CD14-positive monocyte (primary cell): ENCODE data around the gene LFNG. TPM values are rescaled to one million over a fixed set of nuclear protein-coding genes. Genes with fewer than 3 reads are reported as not detected.

ENCODE experiments used
- DNase-seq, 3 donors: peaks; one replicate each; pipeline ENCODE4 v3.0.0-alpha.2; 2011 to 2022
- H2AFZ ChIP-seq: 2 replicates; pipeline ENCODE4 v1.6.0; 2012; ENCODE audit warnings: mild to moderate bottlenecking, low read depth, low read length, inconsistent platforms; ENCODE audit not compliant: insufficient read depth, poor library complexity, severe bottlenecking
- H3K27ac ChIP-seq, 2 donors: 1 replicate in 1 of 2; 2 replicates in 1 of 2; pipeline ENCODE4 v1.5.1; 2012 to 2013; ENCODE audit warnings: low read length in 2 of 2, control low read depth in 1 of 2, inconsistent platforms in 1 of 2, low read depth in 1 of 2, mild to moderate bottlenecking in 1 of 2
- H3K27me3 ChIP-seq, 2 donors: one replicate each; pipeline versions ENCODE4 v1.6.0 to v1.6.1; 2011 to 2013; ENCODE audit warnings: low read length in 2 of 2; ENCODE audit not compliant: control insufficient read depth in 2 of 2, insufficient read depth in 2 of 2
- H3K36me3 ChIP-seq, 2 donors: replicated peaks in 1 of 2; 1 replicate in 1 of 2; 2 replicates in 1 of 2; pipeline versions ENCODE4 v1.5.1 to v1.6.1; 2012 to 2013; ENCODE audit warnings: low read length in 2 of 2, control low read depth in 1 of 2, inconsistent platforms in 1 of 2, mild to moderate bottlenecking in 1 of 2; ENCODE audit not compliant: insufficient read depth in 2 of 2, control insufficient read depth in 1 of 2
- H3K4me1 ChIP-seq, 2 donors: 1 replicate in 1 of 2; 2 replicates in 1 of 2; pipeline versions ENCODE4 v1.5.1 to v1.6.1; 2012 to 2013; ENCODE audit warnings: low read length in 2 of 2, control low read depth in 1 of 2, inconsistent platforms in 1 of 2, mild to moderate bottlenecking in 1 of 2, moderate library complexity in 1 of 2; ENCODE audit not compliant: insufficient read depth in 2 of 2, control insufficient read depth in 1 of 2
- H3K4me2 ChIP-seq: replicated peaks from 2 replicates; pipeline ENCODE3; 2012; ENCODE audit warnings: low read length, moderate library complexity, mild to moderate bottlenecking; ENCODE audit not compliant: poor library complexity, severe bottlenecking; ENCODE audit errors: extremely low read depth
- H3K4me3 ChIP-seq, 3 experiments: fragments of 200-600 bp in 1 of 3; sonication (generic) in 1 of 3; replicated peaks in 1 of 3; 1 replicate in 2 of 3; 2 replicates in 1 of 3; pipeline ENCODE4 v1.5.1; 2011 to 2013; ENCODE audit warnings: low read length in 3 of 3, mild to moderate bottlenecking in 3 of 3, control low read depth in 2 of 3, low read depth in 2 of 3, inconsistent platforms in 1 of 3, moderate library complexity in 1 of 3
- H3K79me2 ChIP-seq: 2 replicates; pipeline ENCODE4 v1.6.0; 2012; ENCODE audit warnings: mild to moderate bottlenecking, control low read depth, inconsistent platforms, low read length, moderate library complexity; ENCODE audit not compliant: insufficient read depth
- H3K9ac ChIP-seq: 2 replicates; pipeline ENCODE4 v1.6.0; 2017; ENCODE audit warnings: low read length, mild to moderate bottlenecking; ENCODE audit not compliant: insufficient read depth, poor library complexity, severe bottlenecking
- H3K9me3 ChIP-seq, 2 donors: replicated peaks in 1 of 2; 1 replicate in 1 of 2; 2 replicates in 1 of 2; pipeline versions ENCODE4 v1.5.1 to v1.6.1; 2012 to 2013; ENCODE audit warnings: low read length in 2 of 2, control low read depth in 1 of 2; ENCODE audit not compliant: control insufficient read depth in 1 of 2, insufficient read depth in 1 of 2
- H4K20me1 ChIP-seq: 2 replicates; pipeline ENCODE4 v1.6.0; 2012; ENCODE audit warnings: mild to moderate bottlenecking, low read length, control low read depth, moderate library complexity; ENCODE audit not compliant: insufficient read depth
- H3K27ac Mint-ChIP-seq, 7 donors: one replicate each; pipeline ENCODE4 v1.8.0; 2020; ENCODE audit warnings: mild to moderate bottlenecking in 7 of 7, mixed read lengths in 7 of 7, moderate library complexity in 6 of 7, inconsistent platforms in 2 of 7
- H3K27me3 Mint-ChIP-seq, 3 donors: one replicate each; pipeline ENCODE4 v1.8.0; 2021 to 2022; ENCODE audit warnings: low read depth in 3 of 3, mild to moderate bottlenecking in 3 of 3, mixed read lengths in 3 of 3, moderate library complexity in 3 of 3, inconsistent platforms in 1 of 3
- H3K36me3 Mint-ChIP-seq, 2 donors: one replicate each; pipeline ENCODE4 v1.8.0; 2020; ENCODE audit warnings: mixed read lengths in 2 of 2, inconsistent platforms in 1 of 2, mild to moderate bottlenecking in 1 of 2
- H3K4me1 Mint-ChIP-seq: one replicate; pipeline ENCODE4 v1.8.0; 2020; ENCODE audit warnings: mild to moderate bottlenecking, mixed read lengths
- H3K4me3 Mint-ChIP-seq, 2 donors: one replicate each; pipeline ENCODE4 v1.8.0; 2020; ENCODE audit warnings: mild to moderate bottlenecking in 2 of 2, mixed read lengths in 2 of 2, moderate library complexity in 1 of 2
- H3K9me3 Mint-ChIP-seq, 7 donors: one replicate each; pipeline ENCODE4 v1.8.0; 2020 to 2022; ENCODE audit warnings: mixed read lengths in 7 of 7, mild to moderate bottlenecking in 6 of 7, moderate library complexity in 6 of 7, inconsistent platforms in 2 of 7
- WGBS: methylation state at CpG from one replicate; pipeline ENCODE4 v1.1.5; 2013; ENCODE audit warnings: missing lambda C conversion rate; ENCODE audit not compliant: insufficient coverage; 5-methylcytosine and 5-hydroxymethylcytosine counted together
- intact Hi-C, 2 donors: fragments of 100-400 bp; cut with micrococcal nuclease; formaldehyde crosslinking; loops; one replicate each; pipeline versions ENCODE4 v1.15.0 to v1.15.1; 2023
- polyA plus RNA-seq, 3 donors: library from polyadenylated mRNA; depleted of rRNA in 1 of 3; unstranded in 2 of 3; stranded (reverse) in 1 of 3; fragments of 300-500 nt in 2 of 3; fragments of >200 nt in 1 of 3; fragmentation: Illumina TruSeq in 2 of 3; gene quantifications; 1 replicate in 2 of 3; 2 replicates in 1 of 3; pipeline ENCODE4 v1.2.3, GENCODE V29; 2012 to 2021
- TF ChIP-seq, protein P1 (sequence below): fragments of 200-600 bp; IDR thresholded peaks from one replicate; pipeline ENCODE4 v1.8.0; 2022; ENCODE audit warnings: antibody characterized with exemption, mild to moderate bottlenecking

LFNG gene
- polyA plus RNA-seq, 3 donors: 1.9 to 121 (median 2.2) TPM

DNA sequence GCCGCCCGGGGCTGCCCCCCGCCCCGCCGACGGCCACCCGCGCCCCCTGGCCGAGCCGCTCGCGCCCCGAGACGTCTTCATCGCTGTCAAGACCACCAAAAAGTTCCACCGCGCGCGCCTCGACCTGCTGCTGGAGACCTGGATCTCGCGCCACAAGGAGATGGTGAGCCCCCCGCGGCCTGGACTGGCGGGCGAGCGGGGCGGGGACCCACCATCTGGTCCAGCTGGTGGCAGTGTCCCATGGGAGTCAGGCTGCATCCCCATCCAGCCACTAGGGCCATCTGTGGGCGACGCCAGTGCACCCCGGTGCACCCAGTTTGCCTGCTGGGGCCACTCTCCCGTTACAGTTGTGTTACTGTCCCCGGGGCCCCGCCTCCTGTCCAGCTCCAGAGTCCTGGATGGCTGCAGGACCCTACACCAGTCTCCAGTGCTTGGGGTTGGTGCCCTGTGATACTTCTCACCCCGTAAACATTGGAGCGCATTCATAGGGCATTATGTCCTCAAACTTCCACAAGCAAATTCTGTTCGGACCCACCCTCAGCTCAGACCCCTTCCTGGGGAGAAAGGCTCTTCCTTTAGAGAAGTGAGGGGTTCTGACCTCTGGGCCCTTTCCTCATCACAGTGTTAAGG, 672 bp downstream of the LFNG start:
- H3K36me3 ChIP-seq: peaks cover 17 to 33% of the 10 kb centered on the region in 2 donors
- intact Hi-C loops: loop anchor here (5.0 to 10.0 kb wide), 4 partner anchors 37 to 985 kb away; partner anchors contain the start of genes BRAT1 (in 2 of the 2), IQCE (in 2 of the 2), TTYH3 (in 2 of the 2) and GRIFIN (in 1 of the 2)
- WGBS: 2% methylated on average over 27 of the region's 37 CpGs
- H3K36me3 Mint-ChIP-seq: peaks cover 19 to 32% of the 10 kb centered on the region in 2 donors
- H3K9ac ChIP-seq: peak overlapping the region; percentile 89
- peaks cover 43 to 52% of the 10 kb centered on the region in 2 donors for H3K4me1 ChIP-seq
- H2AFZ ChIP-seq: no peak overlapping the region
- peaks cover 0 to 2% (median 0%) of the 10 kb centered on the region in 7 donors for H3K9me3 Mint-ChIP-seq
- TF ChIP-seq, protein P1, sequence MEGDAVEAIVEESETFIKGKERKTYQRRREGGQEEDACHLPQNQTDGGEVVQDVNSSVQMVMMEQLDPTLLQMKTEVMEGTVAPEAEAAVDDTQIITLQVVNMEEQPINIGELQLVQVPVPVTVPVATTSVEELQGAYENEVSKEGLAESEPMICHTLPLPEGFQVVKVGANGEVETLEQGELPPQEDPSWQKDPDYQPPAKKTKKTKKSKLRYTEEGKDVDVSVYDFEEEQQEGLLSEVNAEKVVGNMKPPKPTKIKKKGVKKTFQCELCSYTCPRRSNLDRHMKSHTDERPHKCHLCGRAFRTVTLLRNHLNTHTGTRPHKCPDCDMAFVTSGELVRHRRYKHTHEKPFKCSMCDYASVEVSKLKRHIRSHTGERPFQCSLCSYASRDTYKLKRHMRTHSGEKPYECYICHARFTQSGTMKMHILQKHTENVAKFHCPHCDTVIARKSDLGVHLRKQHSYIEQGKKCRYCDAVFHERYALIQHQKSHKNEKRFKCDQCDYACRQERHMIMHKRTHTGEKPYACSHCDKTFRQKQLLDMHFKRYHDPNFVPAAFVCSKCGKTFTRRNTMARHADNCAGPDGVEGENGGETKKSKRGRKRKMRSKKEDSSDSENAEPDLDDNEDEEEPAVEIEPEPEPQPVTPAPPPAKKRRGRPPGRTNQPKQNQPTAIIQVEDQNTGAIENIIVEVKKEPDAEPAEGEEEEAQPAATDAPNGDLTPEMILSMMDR: peak; percentile 13
- H3K27ac ChIP-seq: peak overlapping the region; percentile 79 to 100
- H3K27me3 Mint-ChIP-seq: peaks cover 0 to 6% (median 3%) of the 10 kb centered on the region in 3 donors
- H3K4me3 ChIP-seq: peak overlapping the region; percentile 93 to 100 (median 94)
- H3K4me3 Mint-ChIP-seq: peak overlapping the region; percentile 98 to 99
- H3K79me2 ChIP-seq: peaks cover 54% of the 10 kb centered on the region
- no peaks in the 10 kb centered on the region for H3K27me3 ChIP-seq
- peak; percentile 47 to 54 (median 52) for DNase-seq
- H3K9me3 ChIP-seq: no peaks in the 10 kb centered on the region
- H3K27ac Mint-ChIP-seq: peak overlapping the region; percentile 76 to 96 (median 93)
- peaks cover 53% of the 10 kb centered on the region for H4K20me1 ChIP-seq
- H3K4me1 Mint-ChIP-seq: peaks cover 45% of the 10 kb centered on the region
- peak overlapping the region; percentile 97 for H3K4me2 ChIP-seq

DNA sequence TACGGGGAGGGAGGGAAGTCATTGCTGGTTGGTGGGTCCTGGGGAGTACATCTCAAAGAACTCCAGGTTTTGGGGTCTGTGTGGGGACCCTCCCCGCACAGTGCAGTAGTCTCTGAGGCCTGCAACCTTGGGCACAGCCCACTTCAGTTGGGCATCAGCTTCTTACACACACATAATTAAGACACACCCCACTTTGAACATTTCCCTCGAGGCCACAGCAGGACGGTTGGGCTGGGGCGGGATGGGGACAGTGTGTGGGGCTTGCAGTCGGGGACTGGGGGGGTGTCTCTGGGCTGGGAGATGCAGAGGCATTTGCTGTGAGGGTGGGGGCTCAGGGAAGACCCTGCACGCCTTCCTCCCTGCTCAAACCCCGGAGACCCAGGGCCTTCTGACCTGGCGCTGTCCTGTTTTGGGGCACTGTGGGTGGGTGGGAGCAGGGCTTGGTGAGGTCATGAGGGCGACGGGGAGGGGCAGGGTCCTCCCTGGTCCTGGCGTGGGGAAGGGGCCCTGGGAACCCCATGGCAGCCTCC, 1.3 kb downstream of the LFNG start:
- H3K4me3 Mint-ChIP-seq: peak overlapping the region; percentile 98 to 99
- H3K4me3 ChIP-seq: peak overlapping the region; percentile 93 to 100 (median 94)
- H3K27me3 ChIP-seq: no peaks in the 10 kb centered on the region
- WGBS: 19% methylated on average over 6 of the region's 12 CpGs
- TF ChIP-seq, protein P1: no peak
- H3K4me2 ChIP-seq: peak overlapping the region; percentile 97
- H3K27ac Mint-ChIP-seq: peak overlapping the region; percentile 76 to 96 (median 93)
- H3K4me1 Mint-ChIP-seq: peaks cover 51% of the 10 kb centered on the region
- DNase-seq: no peak
- H3K9me3 Mint-ChIP-seq: peaks cover 0 to 2% (median 0%) of the 10 kb centered on the region in 7 donors
- H3K27ac ChIP-seq: peak overlapping the region; percentile 79 to 100
- H3K36me3 Mint-ChIP-seq: peaks cover 22 to 36% of the 10 kb centered on the region in 2 donors
- H4K20me1 ChIP-seq: peaks cover 59% of the 10 kb centered on the region
- peak overlapping the region; percentile 89 for H3K9ac ChIP-seq
- peaks cover 23 to 38% of the 10 kb centered on the region in 2 donors for H3K36me3 ChIP-seq
- intact Hi-C loops: loop anchor here (5.0 to 10.0 kb wide), 4 partner anchors 36 to 986 kb away; partner anchors contain the start of genes BRAT1 (in 2 of the 2), IQCE (in 2 of the 2), TTYH3 (in 2 of the 2) and GRIFIN (in 1 of the 2)
- peaks cover 49 to 58% of the 10 kb centered on the region in 2 donors for H3K4me1 ChIP-seq
- no peaks in the 10 kb centered on the region for H3K9me3 ChIP-seq
- H3K79me2 ChIP-seq: peaks cover 60% of the 10 kb centered on the region
- no peak overlapping the region for H2AFZ ChIP-seq
- H3K27me3 Mint-ChIP-seq: peaks cover 0 to 6% (median 3%) of the 10 kb centered on the region in 3 donors
